Measurements from ENCODE around the gene P4HB.

Gene P4HB

GRCh38 chr17:81814748-81815645, 45.3 kb downstream of the P4HB start:
- Histone ChIP-seq H3K4me3 (ENCODE audit: low read length) (no peak overlapping the region), H3K4me1 (ENCODE audit: control insufficient read depth, insufficient read depth, low read length) (peaks cover 16% of the 10 kb centered on the region), H3K9me3 (ENCODE audit: control insufficient read depth, low read length) (no peaks in the 10 kb centered on the region), H3K27me3 (ENCODE audit: control insufficient read depth, insufficient read depth, low read length) (peaks cover 7% of the 10 kb centered on the region), H3K36me3 (ENCODE audit: control insufficient read depth, insufficient read depth, low read length) (no peaks in the 10 kb centered on the region), H3K9ac (ENCODE audit: low read length) (peak overlapping the region; percentile 15)

- no peaks in the 10 kb centered on the region for H3K36me3 ChIP-seq (ENCODE audit: control insufficient read depth, insufficient read depth, low read length)
- H3K4me1 ChIP-seq (ENCODE audit: control insufficient read depth, insufficient read depth, low read length), result peaks cover 16% of the 10 kb centered on the region
- H3K9ac ChIP-seq (ENCODE audit: low read length), result no peak overlapping the region
- H3K4me3 ChIP-seq (ENCODE audit: low read length), result no peak overlapping the region
- peaks cover 16% of the 10 kb centered on the region for H3K27me3 ChIP-seq (ENCODE audit: control insufficient read depth, insufficient read depth, low read length)
- H3K9me3 ChIP-seq (ENCODE audit: control insufficient read depth, low read length), result no peaks in the 10 kb centered on the region
Measured at GRCh38 chr17:81813861-81814683, 46.3 kb downstream of the P4HB start.

GRCh38 chr17:81813371-81813684, 47.0 kb downstream of the P4HB start:
- H3K4me1 ChIP-seq (ENCODE audit: control insufficient read depth, insufficient read depth, low read length), result peaks cover 16% of the 10 kb centered on the region
- no peak overlapping the region for H3K9ac ChIP-seq (ENCODE audit: low read length)
- no peaks in the 10 kb centered on the region for H3K9me3 ChIP-seq (ENCODE audit: control insufficient read depth, low read length)
- peaks cover 20% of the 10 kb centered on the region for H3K27me3 ChIP-seq (ENCODE audit: control insufficient read depth, insufficient read depth, low read length)
- no peak overlapping the region for H3K4me3 ChIP-seq (ENCODE audit: low read length)
- H3K36me3 ChIP-seq (ENCODE audit: control insufficient read depth, insufficient read depth, low read length), result no peaks in the 10 kb centered on the region

DNA sequence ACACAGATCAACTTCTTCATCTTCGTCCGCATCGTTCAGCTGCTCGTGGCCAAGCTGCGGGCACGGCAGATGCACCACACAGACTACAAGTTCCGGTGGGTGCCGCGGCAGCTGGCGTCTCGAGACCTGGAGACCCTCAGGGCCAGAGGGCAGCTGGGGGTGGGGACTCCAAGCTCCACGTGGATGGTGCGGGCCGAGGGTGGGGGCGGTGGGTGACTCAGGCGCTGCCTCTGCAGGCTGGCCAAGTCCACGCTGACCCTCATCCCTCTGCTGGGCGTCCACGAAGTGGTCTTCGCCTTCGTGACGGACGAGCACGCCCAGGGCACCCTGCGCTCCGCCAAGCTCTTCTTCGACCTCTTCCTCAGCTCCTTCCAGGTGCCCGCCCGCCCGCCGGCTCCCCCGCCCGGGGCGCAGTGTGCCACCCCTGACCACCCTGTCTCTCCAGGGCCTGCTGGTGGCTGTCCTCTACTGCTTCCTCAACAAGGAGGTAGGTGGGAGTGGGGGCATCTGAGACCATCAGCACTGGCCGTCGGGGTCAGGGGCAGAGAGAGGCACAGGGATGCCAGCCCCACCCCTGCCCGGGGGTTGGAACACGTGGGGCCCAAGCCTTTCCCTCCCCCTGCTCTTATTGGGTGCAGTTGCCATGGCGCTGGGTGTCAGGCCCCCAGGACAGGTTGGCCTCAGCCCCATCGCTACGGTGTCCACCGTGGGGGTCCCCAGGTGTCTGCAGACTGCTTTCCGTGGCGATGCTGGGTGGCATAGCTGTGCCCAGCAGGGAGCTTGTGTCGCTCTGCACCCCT, 47.6 kb downstream of the P4HB start:
- Histone ChIP-seq H3K4me1 (ENCODE audit: control insufficient read depth, insufficient read depth, low read length) (peaks cover 16% of the 10 kb centered on the region), H3K9ac (ENCODE audit: low read length) (no peak overlapping the region), H3K9me3 (ENCODE audit: control insufficient read depth, low read length) (no peaks in the 10 kb centered on the region), H3K27me3 (ENCODE audit: control insufficient read depth, insufficient read depth, low read length) (peaks cover 25% of the 10 kb centered on the region), H3K4me3 (ENCODE audit: low read length) (no peak overlapping the region), H3K36me3 (ENCODE audit: control insufficient read depth, insufficient read depth, low read length) (no peaks in the 10 kb centered on the region)

DNA sequence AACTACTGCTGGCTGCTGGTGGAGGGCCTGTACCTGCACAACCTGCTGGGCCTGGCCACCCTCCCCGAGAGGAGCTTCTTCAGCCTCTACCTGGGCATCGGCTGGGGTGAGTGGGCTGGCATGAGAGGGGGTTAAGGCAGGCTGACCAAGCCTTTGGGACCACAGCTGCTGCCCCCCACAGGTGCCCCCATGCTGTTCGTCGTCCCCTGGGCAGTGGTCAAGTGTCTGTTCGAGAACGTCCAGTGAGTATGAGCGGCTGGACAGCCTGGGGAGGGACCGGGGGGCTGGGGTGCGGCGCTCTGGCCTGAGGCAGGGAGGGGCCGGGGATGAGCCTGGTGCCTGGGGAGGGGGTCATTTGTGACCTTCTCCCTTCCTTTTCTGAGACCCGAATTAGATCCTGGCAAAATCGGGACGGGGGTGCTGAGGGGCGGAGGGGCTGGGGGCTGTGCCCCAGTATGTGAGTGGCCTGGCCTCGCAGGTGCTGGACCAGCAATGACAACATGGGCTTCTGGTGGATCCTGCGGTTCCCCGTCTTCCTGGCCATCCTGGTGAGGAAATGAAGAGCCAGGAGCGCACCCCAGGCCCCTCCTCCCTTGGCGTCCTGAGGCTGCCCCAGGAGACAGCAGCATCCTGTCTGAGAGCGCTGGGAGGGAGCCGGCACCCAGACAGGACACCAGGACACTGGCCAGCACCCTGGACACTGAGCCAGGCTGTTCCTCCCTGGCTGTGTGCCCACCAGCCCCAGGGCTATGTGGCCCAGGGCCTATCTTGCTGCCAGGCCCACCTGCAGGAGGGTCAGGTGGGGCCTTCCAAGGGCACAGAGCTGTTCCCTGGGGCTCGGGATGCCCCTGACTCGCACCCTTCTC, 48.4 kb downstream of the P4HB start:
- peaks cover 33% of the 10 kb centered on the region for H3K27me3 ChIP-seq (ENCODE audit: control insufficient read depth, insufficient read depth, low read length)
- H3K4me1 ChIP-seq (ENCODE audit: control insufficient read depth, insufficient read depth, low read length), result peaks cover 16% of the 10 kb centered on the region
- H3K36me3 ChIP-seq (ENCODE audit: control insufficient read depth, insufficient read depth, low read length), result no peaks in the 10 kb centered on the region
- H3K9ac ChIP-seq (ENCODE audit: low read length), result no peak overlapping the region
- no peaks in the 10 kb centered on the region for H3K9me3 ChIP-seq (ENCODE audit: control insufficient read depth, low read length)
- H3K4me3 ChIP-seq (ENCODE audit: low read length), result no peak overlapping the region

DNA sequence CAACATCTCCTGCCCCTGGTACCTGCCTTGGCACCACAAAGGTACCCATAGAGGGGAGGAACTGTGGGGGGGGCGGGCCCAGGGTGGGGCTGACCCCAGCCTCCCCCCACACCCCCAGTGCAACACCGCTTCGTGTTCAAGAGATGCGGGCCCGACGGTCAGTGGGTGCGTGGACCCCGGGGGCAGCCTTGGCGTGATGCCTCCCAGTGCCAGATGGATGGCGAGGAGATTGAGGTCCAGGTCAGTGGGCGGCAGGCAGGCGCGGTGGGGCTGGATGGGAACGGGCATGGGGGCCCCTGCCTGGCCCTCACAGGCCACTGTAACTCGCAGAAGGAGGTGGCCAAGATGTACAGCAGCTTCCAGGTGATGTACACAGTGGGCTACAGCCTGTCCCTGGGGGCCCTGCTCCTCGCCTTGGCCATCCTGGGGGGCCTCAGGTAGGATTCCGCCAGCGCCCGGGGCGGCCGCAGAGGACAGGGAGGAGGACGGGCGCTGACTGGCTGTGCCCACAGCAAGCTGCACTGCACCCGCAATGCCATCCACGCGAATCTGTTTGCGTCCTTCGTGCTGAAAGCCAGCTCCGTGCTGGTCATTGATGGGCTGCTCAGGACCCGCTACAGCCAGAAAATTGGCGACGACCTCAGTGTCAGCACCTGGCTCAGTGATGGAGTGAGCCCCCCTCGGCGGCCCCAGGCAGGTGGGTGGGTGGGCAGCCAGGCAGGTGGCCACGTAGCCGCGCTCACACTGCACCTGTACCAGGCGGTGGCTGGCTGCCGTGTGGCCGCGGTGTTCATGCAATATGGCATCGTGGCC, 49.2 kb downstream of the P4HB start:
- Histone ChIP-seq H3K9me3 (ENCODE audit: control insufficient read depth, low read length) (no peaks in the 10 kb centered on the region), H3K36me3 (ENCODE audit: control insufficient read depth, insufficient read depth, low read length) (no peaks in the 10 kb centered on the region), H3K9ac (ENCODE audit: low read length) (no peak overlapping the region), H3K4me1 (ENCODE audit: control insufficient read depth, insufficient read depth, low read length) (peaks cover 14% of the 10 kb centered on the region), H3K4me3 (ENCODE audit: low read length) (no peak overlapping the region), H3K27me3 (ENCODE audit: control insufficient read depth, insufficient read depth, low read length) (peaks cover 41% of the 10 kb centered on the region)

GRCh38 chr17:81810476-81810875, 49.9 kb downstream of the P4HB start:
- no peaks in the 10 kb centered on the region for H3K9me3 ChIP-seq (ENCODE audit: control insufficient read depth, low read length)

GRCh38 chr17:81809556-81809998, 50.8 kb downstream of the P4HB start:
- no peak overlapping the region for H3K4me3 ChIP-seq (ENCODE audit: low read length)
- H3K9me3 ChIP-seq (ENCODE audit: control insufficient read depth, low read length), result no peaks in the 10 kb centered on the region
- no peaks in the 10 kb centered on the region for H3K36me3 ChIP-seq (ENCODE audit: control insufficient read depth, insufficient read depth, low read length)
- peaks cover 11% of the 10 kb centered on the region for H3K4me1 ChIP-seq (ENCODE audit: control insufficient read depth, insufficient read depth, low read length)
- peaks cover 57% of the 10 kb centered on the region for H3K27me3 ChIP-seq (ENCODE audit: control insufficient read depth, insufficient read depth, low read length)
- H3K9ac ChIP-seq (ENCODE audit: low read length), result no peak overlapping the region

More at GRCh38 chr17:81810476-81810875, 49.9 kb downstream of the P4HB start:
- H3K9ac ChIP-seq (ENCODE audit: low read length), result no peak overlapping the region
- peaks cover 12% of the 10 kb centered on the region for H3K4me1 ChIP-seq (ENCODE audit: control insufficient read depth, insufficient read depth, low read length)
- no peak overlapping the region for H3K4me3 ChIP-seq (ENCODE audit: low read length)
- no peaks in the 10 kb centered on the region for H3K36me3 ChIP-seq (ENCODE audit: control insufficient read depth, insufficient read depth, low read length)
- H3K27me3 ChIP-seq (ENCODE audit: control insufficient read depth, insufficient read depth, low read length), result peaks cover 48% of the 10 kb centered on the region

DNA sequence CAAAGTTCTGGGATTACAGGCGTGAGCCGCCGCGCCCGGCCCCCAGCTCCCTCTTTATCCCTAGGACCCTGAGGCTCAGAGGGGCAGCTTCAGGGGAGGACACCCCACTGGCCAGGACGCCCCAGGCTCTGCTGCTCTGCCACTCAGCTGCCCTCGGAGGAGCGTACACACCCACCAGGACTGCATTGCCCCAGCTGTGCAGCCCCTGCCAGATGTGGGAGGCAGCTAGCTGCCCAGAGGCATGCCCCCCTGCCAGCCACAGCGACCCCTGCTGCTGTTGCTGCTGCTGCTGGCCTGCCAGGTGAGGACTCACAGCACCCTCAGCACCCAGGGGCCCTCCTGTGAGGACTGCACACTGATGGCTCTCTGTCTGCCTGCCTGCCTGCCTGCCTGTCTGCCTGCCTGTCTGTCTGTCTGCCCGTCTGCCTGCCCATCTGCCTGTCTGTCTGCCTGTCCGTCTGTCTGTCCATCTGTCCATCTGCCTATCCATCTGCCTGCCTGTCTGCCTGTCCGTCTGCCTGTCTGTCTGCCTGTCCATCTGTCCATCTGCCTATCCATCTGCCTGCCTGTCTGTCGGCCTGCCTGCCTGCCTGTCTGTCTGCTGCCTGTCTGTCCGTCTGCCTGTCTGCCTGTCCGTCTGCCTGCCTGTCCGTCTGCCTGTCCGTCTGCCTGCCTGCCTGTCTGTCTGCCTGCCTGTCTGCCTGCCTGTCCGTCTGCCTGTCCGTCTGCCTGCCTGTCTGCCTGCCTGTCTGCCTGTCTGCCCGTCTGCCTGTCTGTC, 51.4 kb downstream of the P4HB start:
- H3K9me3 ChIP-seq (ENCODE audit: control insufficient read depth, low read length), result no peaks in the 10 kb centered on the region
- no peaks in the 10 kb centered on the region for H3K36me3 ChIP-seq (ENCODE audit: control insufficient read depth, insufficient read depth, low read length)
- no peak overlapping the region for H3K9ac ChIP-seq (ENCODE audit: low read length)
- H3K4me3 ChIP-seq (ENCODE audit: low read length), result no peak overlapping the region
- peaks cover 63% of the 10 kb centered on the region for H3K27me3 ChIP-seq (ENCODE audit: control insufficient read depth, insufficient read depth, low read length)
- H3K4me1 ChIP-seq (ENCODE audit: control insufficient read depth, insufficient read depth, low read length), result peaks cover 11% of the 10 kb centered on the region

DNA sequence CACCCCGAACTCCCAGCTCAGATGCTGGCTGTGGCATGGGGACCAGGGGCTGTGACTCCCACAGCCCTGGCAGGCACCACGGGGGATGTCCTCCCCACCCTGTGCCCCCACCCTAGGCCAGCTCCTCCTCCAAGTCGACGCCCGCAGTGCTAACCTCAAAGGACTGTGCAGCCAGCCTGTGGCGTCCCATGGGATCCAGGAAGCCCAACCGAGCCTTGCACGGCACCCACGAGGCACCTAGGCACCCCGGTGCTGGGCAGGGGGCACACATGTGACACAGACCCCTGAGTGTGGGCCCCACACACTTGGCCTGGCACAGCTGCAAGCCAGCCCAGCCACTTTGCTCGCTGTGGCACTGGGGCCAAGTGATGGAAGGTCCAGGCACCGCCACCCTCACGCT, 52.5 kb downstream of the P4HB start:
- Histone ChIP-seq H3K4me3 (ENCODE audit: low read length) (no peak overlapping the region), H3K4me1 (ENCODE audit: control insufficient read depth, insufficient read depth, low read length) (peaks cover 11% of the 10 kb centered on the region), H3K27me3 (ENCODE audit: control insufficient read depth, insufficient read depth, low read length) (peaks cover 74% of the 10 kb centered on the region), H3K9me3 (ENCODE audit: control insufficient read depth, low read length) (no peaks in the 10 kb centered on the region), H3K36me3 (ENCODE audit: control insufficient read depth, insufficient read depth, low read length) (no peaks in the 10 kb centered on the region), H3K9ac (ENCODE audit: low read length) (no peak overlapping the region)

All from mucosa of stomach (tissue), 1 donor.